HEK293 (cell line): Measurements from ENCODE around the gene UCP3.

Experiments
- CTCF ChIA-PET: fragments of 350-600 bp; formaldehyde crosslinking; extraction: SDS; loops from one replicate; lab custom pipeline; 2021; ENCODE audit warnings: antibody characterized with exemption; lab: Yijun Ruan, JAX
- POLR2A ChIA-PET: fragments of 300-600 bp; formaldehyde crosslinking; extraction: SDS; loops from one replicate; lab custom pipeline; 2020; ENCODE audit warnings: antibody characterized with exemption, inconsistent platforms; lab: Yijun Ruan, JAX
- H3K27ac ChIP-seq: fragments of 200-500 bp; sonication (Bioruptor generic); 2 replicates; pipeline ENCODE4 v1.5.1; 2014; ENCODE audit warnings: low read depth, low read length, control low read depth, inconsistent platforms; ENCODE audit errors: extremely low read depth
- H3K36me3 ChIP-seq, 2 experiments: fragments of 200-500 bp in 1 of 2; sonication (Bioruptor generic) in 1 of 2; 1 replicate in 1 of 2; 2 replicates in 1 of 2; pipeline ENCODE4 v1.5.1; 2014 to 2017; ENCODE audit warnings: inconsistent platforms in 2 of 2, low read length in 2 of 2; ENCODE audit not compliant: control insufficient read depth in 2 of 2, insufficient read depth in 1 of 2
- H3K4me1 ChIP-seq: fragments of 200-500 bp; sonication (Bioruptor generic); 2 replicates; pipeline ENCODE4 v1.5.1; 2014; ENCODE audit warnings: mild to moderate bottlenecking, low read length, inconsistent platforms; ENCODE audit not compliant: control insufficient read depth, insufficient read depth
- H3K4me3 ChIP-seq: 2 replicates; pipeline ENCODE4 v1.5.1; 2011; ENCODE audit warnings: low read depth, mild to moderate bottlenecking, control low read depth, low read length, moderate library complexity
- H3K9me3 ChIP-seq: fragments of 200-500 bp; sonication (Bioruptor generic); 2 replicates; pipeline ENCODE4 v1.5.1; 2014; ENCODE audit warnings: low read depth, low read length, inconsistent platforms; ENCODE audit not compliant: control insufficient read depth, insufficient read depth
- WT1 ChIP-seq: fragments of 450-650 bp; formaldehyde crosslinking; IDR thresholded peaks from 2 replicates; pipeline ENCODE4 v1.5.1; 2016; ENCODE audit warnings: missing biosample characterization, missing genetic modification characterization
- ZBTB11 ChIP-seq: fragments of 450-650 bp; formaldehyde crosslinking; conservative IDR thresholded peaks from 2 replicates; pipeline ENCODE4 v1.5.1; 2016; ENCODE audit warnings: low read depth, missing biosample characterization, missing genetic modification characterization
- ZBTB17 ChIP-seq: fragments of 450-650 bp; formaldehyde crosslinking; IDR thresholded peaks from 2 replicates; pipeline ENCODE4 v1.5.1; 2016; ENCODE audit warnings: missing biosample characterization, missing genetic modification characterization

Gene UCP3

GRCh38 chr11:73951797-73952196 is 57.1 kb downstream of the UCP3 start:
- no peak for TF ChIP-seq ZBTB11 (tag by site-specific recombination)
- Histone ChIP-seq H3K4me3 (no peak overlapping the region), H3K4me1 (no peaks in the 10 kb centered on the region), H3K27ac (no peak overlapping the region), H3K9me3 (no peaks in the 10 kb centered on the region), H3K36me3 (no peaks in the 10 kb centered on the region)
- ChIA-PET POLR2A (no interaction called here), CTCF (no interaction called here)

- POLR2A ChIA-PET = no interaction called here
- H3K4me3 ChIP-seq = no peak within 1 kb of the TSS
- H3K4me1 ChIP-seq = no peaks in the 10 kb centered on the region
- H3K36me3 ChIP-seq = no peaks in the 10 kb centered on the region
- CTCF ChIA-PET = interaction anchor here (0.9 kb wide), 1 partner anchor 13 kb away, joined by 3 read pairs; no protein-coding TSS in a partner anchor
- H3K9me3 ChIP-seq = no peaks in the 10 kb centered on the region
- no peak within 1 kb of the TSS for H3K27ac ChIP-seq
- TF ChIP-seq WT1 (tag by site-specific recombination) (no peak), ZBTB17 (tag by site-specific recombination) (peak; percentile 37; the same call in 1 of the 2 replicates)
- TF ChIP-seq, all 188 proteins: peak for 1
Measured at GRCh38 chr11:73950869-73951710, 57.8 kb downstream of the UCP3 start, which contains the start of gene DNAJB13. TSS of gene DNAJB13 (plus strand) at chr11:73951026. CDS start at chr11:73951070, 44 bp downstream.
